H1 (cell line): ENCODE results near the gene TRMT61A. TPM values are rescaled to one million over a fixed set of nuclear protein-coding genes. Genes with fewer than 3 reads are reported as not detected.

Experiments
- CTCF ChIA-PET: fragments of 300-600 bp; sonication (Branson Sonifier 250); formaldehyde crosslinking; loops from one replicate; lab custom pipeline; 2021; ENCODE audit not compliant: partially characterized antibody; lab: Charles Lee
- POLR2A ChIA-PET: fragments of 300-600 bp; sonication (Branson Sonifier 250); formaldehyde crosslinking; loops from one replicate; lab custom pipeline; 2021; ENCODE audit warnings: inconsistent platforms; ENCODE audit not compliant: partially characterized antibody; lab: Charles Lee
- DNase-seq, 2 experiments: peaks; one replicate each; pipeline versions ENCODE4 v3.0.0 to v3.0.0-alpha.2; 2010 to 2022; ENCODE audit warnings: low spot score in 2 of 2, low read depth in 1 of 2, mixed read lengths in 1 of 2
- FAIRE-seq: peaks from 2 replicates; lab custom pipeline; 2011; peaks lifted over from hg19 to GRCh38; lab: Jason Lieb, UNC
- H2AFZ ChIP-seq: 2 replicates; pipeline ENCODE4 v1.8.1; 2012; ENCODE audit warnings: low read length, inconsistent platforms
- H2AK5ac ChIP-seq: 2 replicates; pipeline ENCODE4 v1.6.1; 2013; ENCODE audit warnings: low read depth, low read length
- H2BK120ac ChIP-seq: replicated peaks from 2 replicates; pipeline ENCODE3; 2013; ENCODE audit warnings: low read depth, low read length, inconsistent platforms
- H2BK12ac ChIP-seq: 2 replicates; pipeline ENCODE4 v1.6.1; 2013; ENCODE audit warnings: low read depth, low read length
- H2BK15ac ChIP-seq: 2 replicates; pipeline ENCODE4 v1.6.1; 2013; ENCODE audit warnings: low read length
- H2BK20ac ChIP-seq: 2 replicates; pipeline ENCODE4 v1.6.1; 2013; ENCODE audit warnings: low read length
- H2BK5ac ChIP-seq: 2 replicates; pipeline ENCODE4 v1.6.1; 2013; ENCODE audit warnings: low read depth, low read length
- H3K14ac ChIP-seq: 2 replicates; pipeline ENCODE4 v1.6.1; 2013; ENCODE audit warnings: inconsistent platforms; ENCODE audit not compliant: insufficient read length
- H3K18ac ChIP-seq: 2 replicates; pipeline ENCODE4 v1.6.1; 2013; ENCODE audit warnings: low read length; ENCODE audit errors: extremely low read depth
- H3K23ac ChIP-seq: 2 replicates; pipeline ENCODE4 v1.6.1; 2013; ENCODE audit warnings: inconsistent platforms; ENCODE audit not compliant: insufficient read length
- H3K23me2 ChIP-seq: 2 replicates; pipeline ENCODE4 v1.6.1; 2013; ENCODE audit warnings: low read depth, low read length
- H3K27ac ChIP-seq: 2 replicates; pipeline ENCODE4 v1.6.1; 2011; ENCODE audit warnings: low read depth, low read length, inconsistent platforms
- H3K27me3 ChIP-seq, 4 experiments: replicated peaks in 1 of 4; 1 replicate in 1 of 4; 2 replicates in 3 of 4; pipeline versions ENCODE4 v1.6.1 to v1.8.1; 2011 to 2013; ENCODE audit warnings: low read length in 3 of 4, mild to moderate bottlenecking in 3 of 4, inconsistent platforms in 2 of 4, mixed read lengths in 2 of 4, moderate library complexity in 1 of 4; ENCODE audit not compliant: control insufficient read depth in 3 of 4, insufficient read depth in 3 of 4; ENCODE audit errors: extremely low read depth in 1 of 4
- H3K36me3 ChIP-seq, 4 experiments: 2 replicates each; pipeline versions ENCODE4 v1.6.1 to v1.8.1; 2011 to 2013; ENCODE audit warnings: mild to moderate bottlenecking in 4 of 4, low read length in 3 of 4, moderate library complexity in 2 of 4, control low read depth in 1 of 4, inconsistent platforms in 1 of 4; ENCODE audit not compliant: insufficient read depth in 4 of 4, control insufficient read depth in 2 of 4
- H3K4ac ChIP-seq: replicated peaks from 2 replicates; pipeline ENCODE3; 2013; ENCODE audit warnings: low read length, low read depth, mixed read lengths, inconsistent platforms; ENCODE audit not compliant: insufficient read length
- H3K4me1 ChIP-seq, 4 experiments: replicated peaks in 1 of 4; 1 replicate in 1 of 4; 2 replicates in 3 of 4; pipeline versions ENCODE4 v1.6.1 to v1.8.1; 2011 to 2013; ENCODE audit warnings: low read length in 3 of 4, inconsistent platforms in 2 of 4, mixed read lengths in 1 of 4; ENCODE audit not compliant: insufficient read depth in 4 of 4, control insufficient read depth in 3 of 4
- H3K4me2 ChIP-seq, 2 experiments: 2 replicates each; pipeline versions ENCODE4 v1.6.1 to v1.8.1; 2011 to 2013; ENCODE audit warnings: low read depth in 2 of 2, low read length in 2 of 2, control low read depth in 1 of 2, inconsistent platforms in 1 of 2, mild to moderate bottlenecking in 1 of 2; ENCODE audit not compliant: insufficient read depth in 1 of 2
- H3K4me3 ChIP-seq, 4 experiments: fragments of 200-600, 300-600 bp in 1 of 4; sonication (generic), shearing (Covaris generic), sonication (Bioruptor Twin) in 1 of 4; 2 replicates each; pipeline versions ENCODE4 v1.5.1 to v1.8.1; 2011 to 2016; ENCODE audit warnings: low read length in 4 of 4, low read depth in 3 of 4, control low read depth in 2 of 4, inconsistent platforms in 2 of 4, mild to moderate bottlenecking in 2 of 4, mixed read lengths in 1 of 4, moderate library complexity in 1 of 4; ENCODE audit not compliant: insufficient read depth in 2 of 4; ENCODE audit errors: extremely low read depth in 1 of 4
- H3K56ac ChIP-seq: replicated peaks from 2 replicates; pipeline ENCODE3; 2013; ENCODE audit warnings: low read depth, mild to moderate bottlenecking, mixed read lengths, low read length, inconsistent platforms; ENCODE audit not compliant: insufficient read length
- H3K79me1 ChIP-seq: 2 replicates; pipeline ENCODE4 v1.6.1; 2013; ENCODE audit warnings: low read depth, low read length, control low read depth
- H3K79me2 ChIP-seq, 2 experiments: 2 replicates each; pipeline versions ENCODE4 v1.6.1 to v1.8.1; 2012 to 2013; ENCODE audit warnings: low read length in 2 of 2, mild to moderate bottlenecking in 2 of 2, inconsistent platforms in 1 of 2; ENCODE audit not compliant: insufficient read depth in 2 of 2, control insufficient read depth in 1 of 2
- H3K9ac ChIP-seq, 4 experiments: replicated peaks in 1 of 4; 1 replicate in 1 of 4; 2 replicates in 3 of 4; pipeline versions ENCODE4 v1.6.1 to v1.8.1; 2011 to 2013; ENCODE audit warnings: low read depth in 3 of 4, low read length in 3 of 4, control low read depth in 2 of 4, mild to moderate bottlenecking in 2 of 4, moderate library complexity in 2 of 4, inconsistent platforms in 1 of 4; ENCODE audit errors: extremely low read depth in 1 of 4
- H3K9me3 ChIP-seq, 2 experiments: 2 replicates each; pipeline versions ENCODE4 v1.6.1 to v1.8.1; 2012 to 2013; ENCODE audit warnings: mild to moderate bottlenecking in 2 of 2, moderate library complexity in 2 of 2, control low read depth in 1 of 2, inconsistent platforms in 1 of 2, low read depth in 1 of 2, low read length in 1 of 2, mixed read lengths in 1 of 2; ENCODE audit not compliant: insufficient read depth in 2 of 2
- H4K20me1 ChIP-seq, 2 experiments: replicated peaks in 1 of 2; 2 replicates each; pipeline versions ENCODE3 to v1.8.1; 2011 to 2013; ENCODE audit warnings: inconsistent platforms in 2 of 2, low read length in 2 of 2, mild to moderate bottlenecking in 1 of 2; ENCODE audit not compliant: insufficient read depth in 2 of 2, control insufficient read depth in 1 of 2
- H4K5ac ChIP-seq: 2 replicates; pipeline ENCODE4 v1.6.1; 2013; ENCODE audit warnings: low read length, low read depth, mixed read lengths, inconsistent platforms; ENCODE audit not compliant: insufficient read length
- H4K8ac ChIP-seq: 2 replicates; pipeline ENCODE4 v1.8.0; 2013; ENCODE audit warnings: mild to moderate bottlenecking, moderate library complexity, low read length, inconsistent platforms; ENCODE audit not compliant: insufficient read depth; ENCODE audit errors: extremely low read depth
- H4K91ac ChIP-seq: replicated peaks from 2 replicates; pipeline ENCODE3; 2013; ENCODE audit warnings: low read length, mixed read lengths, inconsistent platforms; ENCODE audit not compliant: insufficient read length
- CHD1 ChIP-seq: IDR thresholded peaks from 2 replicates; pipeline ENCODE4 v1.6.1; 2012; ENCODE audit warnings: low read depth, low read length, improper control_type of control experiment
- GTF2F1 ChIP-seq: IDR thresholded peaks from 2 replicates; pipeline ENCODE4 v1.6.1; 2012; ENCODE audit warnings: low read depth, low read length, improper control_type of control experiment, borderline replicate concordance
- POU5F1 ChIP-seq: IDR thresholded peaks from 2 replicates; pipeline ENCODE4 v1.6.1; 2011; ENCODE audit warnings: low read depth, mild to moderate bottlenecking, low read length, moderate library complexity
- RNF2 ChIP-seq: fragments of 200-900, 300-1000 bp; sonication (generic); IDR thresholded peaks from 2 replicates; pipeline ENCODE4 v1.7.1; 2016; ENCODE audit warnings: borderline replicate concordance, low read depth, mild to moderate bottlenecking, antibody characterized with exemption, low read length; ENCODE audit not compliant: poor library complexity, severe bottlenecking; ENCODE audit errors: missing control alignments
- SIX5 ChIP-seq: IDR thresholded peaks from 2 replicates; pipeline ENCODE4 v1.6.1; 2011; ENCODE audit warnings: mild to moderate bottlenecking, low read depth, low read length
- SRF ChIP-seq: IDR thresholded peaks from 2 replicates; pipeline ENCODE4 v1.6.1; 2011; ENCODE audit warnings: mild to moderate bottlenecking, low read depth, low read length, moderate library complexity
- SUZ12 ChIP-seq: fragments of 200-600 bp; sonication (generic); IDR thresholded peaks from 2 replicates; pipeline ENCODE4 v1.6.1; 2012; ENCODE audit warnings: mild to moderate bottlenecking, inconsistent platforms, low read length, moderate library complexity, mixed read lengths
- WGBS, 2 experiments: shearing (Covaris generic) in 1 of 2; methylation state at CpG; one replicate each; pipeline versions ENCODE4 v1.1.6 to v1.1.7; 2013 to 2015; ENCODE audit warnings: low lambda C conversion rate in 2 of 2, mixed read lengths in 2 of 2, inconsistent platforms in 1 of 2, low coverage in 1 of 2, missing lambda C conversion rate in 1 of 2; ENCODE audit not compliant: insufficient replicate concordance in 2 of 2, insufficient coverage in 1 of 2, insufficient read length in 1 of 2; ENCODE audit errors: extremely low coverage in 1 of 2, missing lambda C conversion rate in 1 of 2; 5-methylcytosine and 5-hydroxymethylcytosine counted together
- polyA plus RNA-seq, 7 experiments: library from polyadenylated mRNA; depleted of rRNA in 3 of 7; stranded (reverse) in 5 of 7; unstranded in 2 of 7; fragments of >200 nt in 5 of 7; fragments of 200-250 nt in 2 of 7; gene quantifications; 1 replicate in 5 of 7; 2 replicates in 1 of 7; 4 replicates in 1 of 7; pipeline versions ENCODE4 v1.2.1 to v1.2.3, GENCODE V29; 2011 to 2013; ENCODE audit warnings: missing spikeins in 2 of 7, mixed read lengths in 2 of 7
- total RNA-seq: library from RNA; stranded (reverse); fragmentation: NEBNext Ultra II Directional; extraction: Animal tissue kit (Norgen Biotek cat#: 25700); gene quantifications from 2 replicates; pipeline ENCODE4 v1.2.1, GENCODE V29; 2021

The TRMT61A gene
- total and polyA plus RNA-seq, 2 of the 8 experiments (the other 6 are each of a cell fraction or from before 2014, with no cell fraction given): 15.8 to 19.0 TPM

DNA sequence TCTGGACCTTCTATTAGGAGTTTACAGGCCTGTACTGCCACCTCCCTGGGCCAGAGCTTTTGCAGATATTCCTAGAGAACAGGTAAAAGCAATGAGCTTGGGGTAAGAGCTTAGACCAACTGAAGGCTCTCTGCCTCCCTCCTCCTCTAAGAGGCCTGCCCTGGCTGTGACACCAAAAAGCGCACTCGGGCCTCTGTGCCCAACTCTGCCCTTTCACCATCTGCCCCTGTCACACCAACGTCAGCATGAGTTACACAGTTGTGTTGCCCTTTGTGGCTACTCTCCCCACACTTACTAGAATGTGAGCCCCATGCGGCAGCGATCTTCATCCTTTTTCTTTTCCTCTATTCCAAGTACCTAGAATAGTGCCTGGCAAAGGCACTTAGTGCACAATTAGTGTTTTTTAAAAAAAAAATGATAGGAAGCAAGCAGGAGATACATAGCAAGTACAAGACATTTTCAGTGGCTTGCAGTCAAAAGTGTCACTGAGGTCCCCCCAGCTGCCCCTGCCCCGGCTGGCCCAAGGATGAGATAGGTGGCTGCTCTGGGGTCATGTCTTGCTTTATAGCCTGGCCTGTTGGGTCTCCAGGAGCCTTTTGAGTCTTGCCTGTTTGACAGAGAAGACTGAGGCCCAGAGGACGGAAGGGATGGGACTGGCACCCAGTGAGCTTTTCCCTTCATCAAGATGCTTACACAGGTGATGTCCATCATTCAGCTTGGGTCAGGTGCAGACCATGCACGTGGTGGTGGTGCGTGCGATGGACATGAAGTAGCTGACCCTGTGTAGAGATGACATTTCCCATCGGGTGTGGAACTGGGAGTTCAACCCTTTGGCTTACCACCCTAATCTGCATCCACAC lies 18.9 kb upstream of the TRMT61A start:
- Histone ChIP-seq H2AK5ac (no peak overlapping the region; the same call in 1 of the 2 replicates), H3K18ac (no peak overlapping the region), H2BK120ac (no peak overlapping the region), H3K9me3 (no peaks in the 10 kb centered on the region), H3K4me3 (no peak overlapping the region), H3K79me2 (no peaks in the 10 kb centered on the region), H3K56ac (no peak overlapping the region), H3K4me2 (no peak overlapping the region), H2BK15ac (no peak overlapping the region), H4K8ac (no peak overlapping the region), H2BK5ac (no peak overlapping the region), H3K14ac (no peak overlapping the region), H3K27ac (no peak overlapping the region), H3K79me1 (no peaks in the 10 kb centered on the region), H2BK20ac (no peak overlapping the region), H3K23me2 (no peaks in the 10 kb centered on the region), H2AFZ (no peak overlapping the region), H3K4ac (no peak overlapping the region), H4K91ac (no peak overlapping the region), H2BK12ac (no peak overlapping the region), H4K5ac (no peak overlapping the region), H3K9ac (no peak overlapping the region), H3K23ac (no peak overlapping the region), H3K27me3 (no peaks in the 10 kb centered on the region), H3K36me3 (peaks cover 2 to 20% (median 5%) of the 10 kb centered on the region in 4 experiments; a peak in 5 of 8 replicates), H4K20me1 (peaks cover 0 to 3% of the 10 kb centered on the region in 2 experiments), H3K4me1 (no peaks in the 10 kb centered on the region)
- POLR2A ChIA-PET: interaction anchor here (0.8 to 5.8 kb wide), 7 partner anchors 10 to 405 kb away, joined by 3 to 76 read pairs (median 4); partner anchors contain the start of genes BAG5 and CKB
- DNase-seq: no peak
- no peak for FAIRE-seq
- CTCF ChIA-PET: interaction anchor here (0.6 to 31.3 kb wide), 8 partner anchors 9 to 467 kb away, joined by 3 to 921 read pairs (median 10); partner anchors contain the start of gene TRMT61A
- WGBS, 2 experiments: 90% methylated on average over 11 of the region's 11 CpGs; no CpG with 5 or more reads in 1 of the 2 experiments
- TF ChIP-seq SRF (no peak), RNF2 (peak; percentile 2), GTF2F1 (no peak), SUZ12 (no peak), CHD1 (no peak), POU5F1 (no peak), SIX5 (no peak)
